GM23338 (cell line): ENCODE data around the gene HTR6. TPM values are rescaled to one million over a fixed set of nuclear protein-coding genes. Genes with fewer than 3 reads are reported as not detected.

Experiments used
- ATAC-seq: fragments of 200-7000 bp; cut with Tn5 transposase; 3 replicates; pipeline ENCODE4 v1.9.1; 2020
- DNase-seq: peaks from one replicate; pipeline ENCODE4 v3.0.0-alpha.2; 2015; ENCODE audit warnings: low spot score
- H2AFZ ChIP-seq: fragments of 200-600 bp; sonication (generic); 2 replicates; pipeline ENCODE4 v1.8.0; 2016; ENCODE audit warnings: antibody characterized with exemption, mild to moderate bottlenecking, moderate library complexity
- H3F3A ChIP-seq: fragments of 200-600 bp; sonication (generic); replicated peaks from 2 replicates; pipeline ENCODE4 v1.8.0; 2017; ENCODE audit warnings: antibody characterized with exemption, mixed run types, low read depth
- H3K27ac ChIP-seq: fragments of 200-600 bp; sonication (generic); 2 replicates; pipeline ENCODE4 v1.6.1; 2016; ENCODE audit warnings: low read depth
- H3K27me3 ChIP-seq: fragments of 200-600 bp; sonication (generic); 2 replicates; pipeline ENCODE4 v1.8.0; 2016; ENCODE audit warnings: mild to moderate bottlenecking, mixed run types, moderate library complexity; ENCODE audit not compliant: insufficient read depth
- H3K36me3 ChIP-seq: fragments of 200-600 bp; sonication (generic); 2 replicates; pipeline ENCODE4 v1.8.0; 2016; ENCODE audit warnings: mild to moderate bottlenecking; ENCODE audit not compliant: insufficient read depth
- H3K4me1 ChIP-seq: fragments of 200-600 bp; sonication (generic); 2 replicates; pipeline ENCODE4 v1.8.0; 2016; ENCODE audit warnings: mild to moderate bottlenecking, moderate library complexity; ENCODE audit not compliant: insufficient read depth
- H3K4me2 ChIP-seq: fragments of 200-600 bp; sonication (generic); 2 replicates; pipeline ENCODE4 v1.7.1; 2017; ENCODE audit warnings: mixed run types
- H3K4me3 ChIP-seq: fragments of 200-600 bp; sonication (generic); 2 replicates; pipeline ENCODE4 v1.6.1; 2016; ENCODE audit warnings: mixed run types
- H3K79me2 ChIP-seq: fragments of 200-600 bp; sonication (generic); replicated peaks from 2 replicates; pipeline ENCODE4 v1.8.0; 2017; ENCODE audit warnings: mild to moderate bottlenecking; ENCODE audit not compliant: insufficient read depth
- H3K9me2 ChIP-seq: fragments of 200-600 bp; sonication (generic); 2 replicates; pipeline ENCODE4 v1.8.0; 2017; ENCODE audit not compliant: insufficient read depth
- H4K20me1 ChIP-seq: fragments of 200-600 bp; sonication (generic); replicated peaks from 2 replicates; pipeline ENCODE4 v1.8.0; 2017; ENCODE audit warnings: mild to moderate bottlenecking; ENCODE audit not compliant: insufficient read depth
- H3K27ac Mint-ChIP-seq: 2 replicates; pipeline ENCODE4 v1.8.0; 2020; ENCODE audit warnings: inconsistent platforms, mild to moderate bottlenecking, moderate library complexity, mixed read lengths
- H3K27me3 Mint-ChIP-seq: 3 replicates; pipeline ENCODE4 v1.8.0; 2022; ENCODE audit warnings: low read depth, mild to moderate bottlenecking, moderate library complexity, mixed read lengths, inconsistent platforms; ENCODE audit not compliant: insufficient read depth, poor library complexity
- H3K36me3 Mint-ChIP-seq: 3 replicates; pipeline ENCODE4 v1.8.0; 2021; ENCODE audit warnings: low read depth, mild to moderate bottlenecking, inconsistent platforms, moderate library complexity, mixed read lengths
- H3K4me1 Mint-ChIP-seq: 3 replicates; pipeline ENCODE4 v1.8.0; 2020; ENCODE audit warnings: mild to moderate bottlenecking, inconsistent platforms, mixed read lengths
- H3K4me3 Mint-ChIP-seq: 3 replicates; pipeline ENCODE4 v1.8.0; 2021; ENCODE audit warnings: moderate library complexity, mild to moderate bottlenecking, inconsistent platforms, mixed read lengths
- H3K9me3 Mint-ChIP-seq: 3 replicates; pipeline ENCODE4 v1.8.0; 2020; ENCODE audit warnings: moderate library complexity, mild to moderate bottlenecking, inconsistent platforms, mixed read lengths
- CREB1 ChIP-seq: fragments of 250-450 bp; sonication (Bioruptor Pico); IDR thresholded peaks from 2 replicates; pipeline ENCODE4 v1.5.0; 2020; ENCODE audit warnings: low read depth, mild to moderate bottlenecking, moderate library complexity
- EZH2phosphoT487 ChIP-seq: fragments of 200-600 bp; sonication (generic); IDR thresholded peaks from one replicate; pipeline ENCODE4 v1.8.1; 2018; ENCODE audit warnings: antibody characterized with exemption; ENCODE audit not compliant: unreplicated experiment
- STAT1 ChIP-seq: IDR thresholded peaks from one replicate; pipeline ENCODE4 v1.6.1; 2016; ENCODE audit warnings: antibody characterized with exemption; ENCODE audit not compliant: unreplicated experiment
- ZNF114 ChIP-seq: fragments of 250-450 bp; sonication (Bioruptor Pico); IDR thresholded peaks from 2 replicates; pipeline ENCODE4 v1.5.0; 2020; ENCODE audit warnings: mild to moderate bottlenecking, moderate library complexity
- polyA plus RNA-seq: library from polyadenylated mRNA; unstranded; fragments of >200 nt; fragmentation: Nextera tagmentation; extraction: Ambion mirVana; gene quantifications from 2 replicates; pipeline ENCODE4 v1.2.1, GENCODE V29; 2016
- total RNA-seq: library from RNA; depleted of rRNA; stranded (reverse); fragments of >200 nt; shearing (Covaris generic); gene quantifications from 2 replicates; pipeline ENCODE4 v1.2.3, GENCODE V29; 2014
- TF ChIP-seq, protein P1 (sequence below): IDR thresholded peaks from 2 replicates; pipeline ENCODE4 v1.6.1; 2016; ENCODE audit warnings: antibody characterized with exemption
- TF ChIP-seq, protein P2 (sequence below): fragments of 250-450 bp; sonication (Bioruptor Pico); IDR thresholded peaks from 2 replicates; pipeline ENCODE4 v1.5.0; 2020; ENCODE audit warnings: mild to moderate bottlenecking, moderate library complexity

Gene HTR6
- total and polyA plus RNA-seq, 2 experiments from 2014 or later, result 0.26 to 0.66 TPM

DNA sequence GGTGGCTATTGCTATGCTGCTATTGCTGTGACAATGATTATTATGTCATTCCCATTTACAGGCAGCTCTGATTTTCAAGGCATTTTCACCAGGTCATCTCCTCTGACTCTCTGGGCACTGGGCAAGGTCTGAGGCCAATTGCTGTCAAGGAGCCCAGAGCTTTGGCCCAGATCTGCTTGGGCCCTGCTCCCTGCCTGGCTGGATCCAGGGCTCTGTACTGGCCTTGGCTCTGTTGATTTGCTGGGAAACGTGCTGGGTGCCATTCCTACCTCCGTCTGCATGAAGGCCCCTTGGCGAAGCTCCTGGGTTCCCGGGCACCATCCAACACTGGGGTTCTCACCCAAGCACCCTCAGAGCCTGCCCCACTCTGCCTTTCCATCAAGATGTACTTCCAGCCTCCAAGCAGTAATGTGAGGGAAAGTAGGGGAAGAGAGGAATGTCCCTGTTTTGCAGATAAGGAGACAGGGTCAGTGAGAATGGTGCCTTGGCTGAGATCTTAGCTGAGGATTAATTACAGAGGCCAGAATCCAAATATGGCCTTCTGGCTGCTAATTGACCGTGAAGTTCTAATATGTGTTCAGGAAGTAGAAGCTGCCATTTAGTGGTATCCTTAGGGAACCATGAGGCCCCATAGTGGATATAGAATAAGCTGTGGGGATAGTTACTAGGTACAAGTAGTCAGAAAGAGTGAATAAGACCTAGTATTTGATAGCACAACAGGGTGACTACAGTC lies 63.9 kb downstream of the HTR6 start:
- Histone ChIP-seq H3K4me1 (no peaks in the 10 kb centered on the region), H3K4me2 (no peak overlapping the region), H3K27me3 (no peaks in the 10 kb centered on the region), H4K20me1 (no peaks in the 10 kb centered on the region), H3F3A (no peaks in the 10 kb centered on the region), H2AFZ (no peak overlapping the region), H3K79me2 (no peaks in the 10 kb centered on the region), H3K27ac (no peak overlapping the region), H3K9me2 (no peaks in the 10 kb centered on the region), H3K4me3 (no peak overlapping the region), H3K36me3 (no peaks in the 10 kb centered on the region)
- peaks cover 2% of the 10 kb centered on the region for H3K27me3 Mint-ChIP-seq
- DNase-seq (no peak), ATAC-seq (no peak)
- peaks cover 9% of the 10 kb centered on the region; the same call in 1 of the 3 replicates for H3K9me3 Mint-ChIP-seq
- no peak overlapping the region for H3K4me3 Mint-ChIP-seq
- TF ChIP-seq STAT1, result no peak
- TF ChIP-seq, protein P1, sequence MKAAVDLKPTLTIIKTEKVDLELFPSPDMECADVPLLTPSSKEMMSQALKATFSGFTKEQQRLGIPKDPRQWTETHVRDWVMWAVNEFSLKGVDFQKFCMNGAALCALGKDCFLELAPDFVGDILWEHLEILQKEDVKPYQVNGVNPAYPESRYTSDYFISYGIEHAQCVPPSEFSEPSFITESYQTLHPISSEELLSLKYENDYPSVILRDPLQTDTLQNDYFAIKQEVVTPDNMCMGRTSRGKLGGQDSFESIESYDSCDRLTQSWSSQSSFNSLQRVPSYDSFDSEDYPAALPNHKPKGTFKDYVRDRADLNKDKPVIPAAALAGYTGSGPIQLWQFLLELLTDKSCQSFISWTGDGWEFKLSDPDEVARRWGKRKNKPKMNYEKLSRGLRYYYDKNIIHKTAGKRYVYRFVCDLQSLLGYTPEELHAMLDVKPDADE, result no peak
- TF ChIP-seq EZH2phosphoT487, result no peak
- no peak for TF ChIP-seq CREB1
- TF ChIP-seq, protein P2, sequence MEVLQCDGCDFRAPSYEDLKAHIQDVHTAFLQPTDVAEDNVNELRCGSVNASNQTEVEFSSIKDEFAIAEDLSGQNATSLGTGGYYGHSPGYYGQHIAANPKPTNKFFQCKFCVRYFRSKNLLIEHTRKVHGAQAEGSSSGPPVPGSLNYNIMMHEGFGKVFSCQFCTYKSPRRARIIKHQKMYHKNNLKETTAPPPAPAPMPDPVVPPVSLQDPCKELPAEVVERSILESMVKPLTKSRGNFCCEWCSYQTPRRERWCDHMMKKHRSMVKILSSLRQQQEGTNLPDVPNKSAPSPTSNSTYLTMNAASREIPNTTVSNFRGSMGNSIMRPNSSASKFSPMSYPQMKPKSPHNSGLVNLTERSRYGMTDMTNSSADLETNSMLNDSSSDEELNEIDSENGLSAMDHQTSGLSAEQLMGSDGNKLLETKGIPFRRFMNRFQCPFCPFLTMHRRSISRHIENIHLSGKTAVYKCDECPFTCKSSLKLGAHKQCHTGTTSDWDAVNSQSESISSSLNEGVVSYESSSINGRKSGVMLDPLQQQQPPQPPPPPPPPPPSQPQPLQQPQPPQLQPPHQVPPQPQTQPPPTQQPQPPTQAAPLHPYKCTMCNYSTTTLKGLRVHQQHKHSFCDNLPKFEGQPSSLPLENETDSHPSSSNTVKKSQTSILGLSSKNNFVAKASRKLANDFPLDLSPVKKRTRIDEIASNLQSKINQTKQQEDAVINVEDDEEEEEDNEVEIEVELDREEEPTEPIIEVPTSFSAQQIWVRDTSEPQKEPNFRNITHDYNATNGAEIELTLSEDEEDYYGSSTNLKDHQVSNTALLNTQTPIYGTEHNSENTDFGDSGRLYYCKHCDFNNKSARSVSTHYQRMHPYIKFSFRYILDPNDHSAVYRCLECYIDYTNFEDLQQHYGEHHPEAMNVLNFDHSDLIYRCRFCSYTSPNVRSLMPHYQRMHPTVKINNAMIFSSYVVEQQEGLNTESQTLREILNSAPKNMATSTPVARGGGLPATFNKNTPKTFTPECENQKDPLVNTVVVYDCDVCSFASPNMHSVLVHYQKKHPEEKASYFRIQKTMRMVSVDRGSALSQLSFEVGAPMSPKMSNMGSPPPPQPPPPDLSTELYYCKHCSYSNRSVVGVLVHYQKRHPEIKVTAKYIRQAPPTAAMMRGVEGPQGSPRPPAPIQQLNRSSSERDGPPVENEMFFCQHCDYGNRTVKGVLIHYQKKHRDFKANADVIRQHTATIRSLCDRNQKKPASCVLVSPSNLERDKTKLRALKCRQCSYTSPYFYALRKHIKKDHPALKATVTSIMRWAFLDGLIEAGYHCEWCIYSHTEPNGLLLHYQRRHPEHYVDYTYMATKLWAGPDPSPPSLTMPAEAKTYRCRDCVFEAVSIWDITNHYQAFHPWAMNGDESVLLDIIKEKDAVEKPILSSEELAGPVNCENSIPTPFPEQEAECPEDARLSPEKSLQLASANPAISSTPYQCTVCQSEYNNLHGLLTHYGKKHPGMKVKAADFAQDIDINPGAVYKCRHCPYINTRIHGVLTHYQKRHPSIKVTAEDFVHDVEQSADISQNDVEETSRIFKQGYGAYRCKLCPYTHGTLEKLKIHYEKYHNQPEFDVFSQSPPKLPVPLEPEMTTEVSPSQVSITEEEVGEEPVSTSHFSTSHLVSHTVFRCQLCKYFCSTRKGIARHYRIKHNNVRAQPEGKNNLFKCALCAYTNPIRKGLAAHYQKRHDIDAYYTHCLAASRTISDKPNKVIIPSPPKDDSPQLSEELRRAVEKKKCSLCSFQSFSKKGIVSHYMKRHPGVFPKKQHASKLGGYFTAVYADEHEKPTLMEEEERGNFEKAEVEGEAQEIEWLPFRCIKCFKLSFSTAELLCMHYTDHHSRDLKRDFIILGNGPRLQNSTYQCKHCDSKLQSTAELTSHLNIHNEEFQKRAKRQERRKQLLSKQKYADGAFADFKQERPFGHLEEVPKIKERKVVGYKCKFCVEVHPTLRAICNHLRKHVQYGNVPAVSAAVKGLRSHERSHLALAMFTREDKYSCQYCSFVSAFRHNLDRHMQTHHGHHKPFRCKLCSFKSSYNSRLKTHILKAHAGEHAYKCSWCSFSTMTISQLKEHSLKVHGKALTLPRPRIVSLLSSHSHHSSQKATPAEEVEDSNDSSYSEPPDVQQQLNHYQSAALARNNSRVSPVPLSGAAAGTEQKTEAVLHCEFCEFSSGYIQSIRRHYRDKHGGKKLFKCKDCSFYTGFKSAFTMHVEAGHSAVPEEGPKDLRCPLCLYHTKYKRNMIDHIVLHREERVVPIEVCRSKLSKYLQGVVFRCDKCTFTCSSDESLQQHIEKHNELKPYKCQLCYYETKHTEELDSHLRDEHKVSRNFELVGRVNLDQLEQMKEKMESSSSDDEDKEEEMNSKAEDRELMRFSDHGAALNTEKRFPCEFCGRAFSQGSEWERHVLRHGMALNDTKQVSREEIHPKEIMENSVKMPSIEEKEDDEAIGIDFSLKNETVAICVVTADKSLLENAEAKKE (CRISPR knock-in tag), result no peak
- TF ChIP-seq ZNF114 (CRISPR knock-in tag), result no peak
- H3K27ac Mint-ChIP-seq, result no peak overlapping the region
- H3K4me1 Mint-ChIP-seq, result peaks cover 4% of the 10 kb centered on the region
- no peaks in the 10 kb centered on the region for H3K36me3 Mint-ChIP-seq
